DMS79 (cell line): ENCODE data around the gene COLEC12.

Source experiments
- DNase-seq: peaks from one replicate; lab custom pipeline; 2025; lab: John Stamatoyannopoulos, UW

COLEC12 gene

GRCh38 chr18:273525-273924 is 227.0 kb downstream of the COLEC12 start:
- DNase-seq, result no peak

DNA sequence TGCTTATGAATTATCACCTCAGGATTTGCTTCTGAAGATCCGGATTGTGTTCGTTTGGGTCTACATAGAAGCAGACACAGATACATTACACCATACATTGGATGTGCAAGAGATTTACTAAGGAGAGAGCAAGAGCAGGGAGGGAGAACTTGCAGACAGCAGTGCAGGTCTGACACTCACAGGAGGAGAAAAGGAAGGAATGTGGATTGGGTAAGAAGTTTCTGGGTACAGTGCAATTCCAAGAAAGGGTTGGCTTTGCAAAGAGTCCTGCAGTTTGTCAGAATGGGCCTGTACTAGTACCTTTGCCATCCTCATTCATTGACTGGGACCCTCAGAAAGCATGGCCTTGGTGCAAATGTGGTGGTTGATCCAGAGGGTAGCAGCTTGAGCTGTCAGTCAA is 227.9 kb downstream of the COLEC12 start:
- DNase-seq, result no peak

GRCh38 chr18:269480-270095 is 230.9 kb downstream of the COLEC12 start:
- DNase-seq, result no peak

DNA sequence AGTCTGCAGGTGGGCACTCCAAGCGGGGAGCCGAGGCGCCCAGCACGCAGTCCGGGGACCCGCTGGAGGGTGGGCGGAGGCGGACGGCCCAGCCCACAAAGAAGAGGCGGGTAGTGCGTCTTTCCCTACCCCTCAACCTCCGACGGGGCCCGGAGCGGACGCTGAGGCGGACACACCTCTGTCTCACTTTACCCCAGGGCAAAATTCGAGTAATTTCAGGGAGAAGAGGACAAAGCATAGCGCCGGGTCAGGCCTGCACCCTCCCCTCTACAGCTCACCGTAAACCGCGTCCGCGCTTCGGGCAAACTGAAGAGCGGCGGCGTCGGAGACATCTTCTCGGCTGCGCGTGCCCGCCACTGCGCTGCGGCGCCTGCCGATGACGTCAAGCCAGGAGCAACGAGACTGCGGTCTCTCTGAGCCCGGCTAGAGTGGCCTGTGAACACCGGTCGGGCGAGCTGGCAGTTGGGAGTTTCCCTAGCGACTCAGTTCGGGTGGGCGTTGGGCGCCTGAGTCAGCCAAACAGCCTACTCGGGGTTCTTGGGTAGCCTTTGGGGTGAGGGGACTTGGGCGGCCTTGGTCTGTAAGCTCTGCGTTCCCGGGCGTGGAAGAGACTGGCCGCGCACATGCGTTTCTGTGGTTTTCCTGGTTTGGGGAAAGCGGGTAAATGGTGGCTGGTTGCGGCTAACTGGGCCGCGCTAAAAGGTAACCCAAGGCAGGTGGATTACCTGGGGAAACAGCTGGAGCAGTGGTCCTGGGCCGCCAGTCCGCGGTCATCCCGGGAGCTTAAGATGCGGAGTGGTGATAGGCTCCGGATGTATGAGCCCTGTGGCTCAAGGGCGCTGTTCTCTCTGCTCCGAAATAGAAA is 232.6 kb downstream of the COLEC12 start, which contains the start of gene THOC1:
Gene THOC1 (minus strand): TSS at position 360 of the 865 bp plus-strand sequence. CDS start 28 bp downstream, at position 332.
- peak; percentile 77 for DNase-seq

GRCh38 chr18:267380-267687 is 233.2 kb downstream of the COLEC12 start:
- DNase-seq, result peak; percentile 77
